ENCODE results near the gene DCLK1. TPM values are rescaled to one million over a fixed set of nuclear protein-coding genes. Genes with fewer than 3 reads are reported as not detected.
A peak's percentile ranks its signal among the peaks of the same experiment; 100 is the strongest.
"Not testable (repeated sequence)": the region's sequence is repeated elsewhere in the genome, so short reads cannot be mapped to it uniquely, and the experiment has no call there.

DCLK1 gene
- total and polyA plus RNA-seq, 8 donors, result 10.5 to 20.5 (median 12.8) TPM

DNA sequence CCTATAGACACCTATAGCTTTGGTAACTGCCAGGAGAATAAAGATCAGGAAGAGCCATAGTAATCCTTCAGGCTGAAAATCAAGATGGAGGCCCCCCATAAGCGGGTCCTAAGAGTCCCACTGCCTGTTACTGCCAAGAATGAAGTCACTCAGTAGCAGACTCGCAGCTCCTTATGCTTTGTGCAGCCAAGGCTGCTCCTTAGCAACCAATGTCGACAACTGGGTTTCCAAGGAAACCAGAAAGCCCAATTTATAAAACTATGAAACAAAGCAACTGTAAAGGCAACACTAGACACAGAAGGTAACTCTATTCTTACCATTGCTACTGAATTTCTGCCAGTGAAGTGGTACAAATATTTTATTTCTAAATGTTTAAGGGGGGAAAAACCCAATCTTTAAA is 56.5 kb downstream of the DCLK1 start:
- no peaks in the 10 kb centered on the region for H3K27me3 ChIP-seq
- H3K4me1 ChIP-seq, result no peaks in the 10 kb centered on the region
- H3K4me3 ChIP-seq, result no peak overlapping the region
- no peak overlapping the region for H3K27ac ChIP-seq
- DNase-seq, result peak in 1 of 4 donors; percentile 69
- no peaks in the 10 kb centered on the region for H3K9me3 ChIP-seq
- no peaks in the 10 kb centered on the region for H3K36me3 ChIP-seq
- intact Hi-C loops (cut with DNase I), result no loop called here
- TF ChIP-seq CTCF (IDR thresholded peaks at IDR 0.05), result no peak
- no peak for ATAC-seq

DNA sequence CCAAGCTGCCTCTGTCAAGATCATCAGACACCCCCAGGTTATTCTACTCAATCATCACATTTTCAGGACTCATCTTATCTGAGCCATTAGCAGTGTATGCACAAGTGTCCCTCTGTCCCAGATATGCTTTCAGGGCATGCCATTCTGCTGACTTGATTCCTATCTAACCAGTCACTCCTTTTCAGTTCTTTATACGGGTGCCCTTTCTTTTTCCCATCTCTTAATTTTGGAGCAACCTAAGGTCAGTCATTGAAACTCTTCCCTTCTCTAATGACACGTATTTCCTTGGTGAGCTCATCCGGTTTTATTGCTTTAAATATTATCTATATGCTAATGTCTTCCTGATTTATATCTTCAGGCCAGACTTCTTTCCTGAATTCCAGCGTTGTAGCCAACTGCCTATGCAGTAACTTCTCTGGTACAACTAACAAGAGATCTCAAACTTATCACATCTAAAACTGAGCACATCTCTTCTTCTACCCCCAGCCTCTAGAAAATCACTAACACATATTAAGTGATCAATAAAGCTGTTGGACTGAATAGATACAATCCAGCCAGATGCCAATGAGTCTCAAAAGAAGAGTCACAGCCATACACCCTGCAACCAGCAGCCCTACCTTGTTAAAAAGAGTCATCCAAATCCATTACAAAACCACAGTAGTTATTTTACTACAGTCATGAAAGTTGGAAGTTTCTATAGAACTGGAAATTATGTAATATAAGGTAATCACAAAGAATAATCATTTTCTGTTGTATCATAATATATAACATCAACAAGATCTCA is 58.8 kb downstream of the DCLK1 start:
- H3K27ac ChIP-seq, result no peak overlapping the region
- no peaks in the 10 kb centered on the region for H3K36me3 ChIP-seq
- no peaks in the 10 kb centered on the region for H3K4me1 ChIP-seq
- no peaks in the 10 kb centered on the region for H3K27me3 ChIP-seq
- no peak for TF ChIP-seq CTCF (IDR thresholded peaks at IDR 0.05)
- ATAC-seq (no peak), DNase-seq (no peak)
- H3K9me3 ChIP-seq, result no peaks in the 10 kb centered on the region
- H3K4me3 ChIP-seq, result no peak overlapping the region
- intact Hi-C loops (cut with DNase I), result no loop called here

DNA sequence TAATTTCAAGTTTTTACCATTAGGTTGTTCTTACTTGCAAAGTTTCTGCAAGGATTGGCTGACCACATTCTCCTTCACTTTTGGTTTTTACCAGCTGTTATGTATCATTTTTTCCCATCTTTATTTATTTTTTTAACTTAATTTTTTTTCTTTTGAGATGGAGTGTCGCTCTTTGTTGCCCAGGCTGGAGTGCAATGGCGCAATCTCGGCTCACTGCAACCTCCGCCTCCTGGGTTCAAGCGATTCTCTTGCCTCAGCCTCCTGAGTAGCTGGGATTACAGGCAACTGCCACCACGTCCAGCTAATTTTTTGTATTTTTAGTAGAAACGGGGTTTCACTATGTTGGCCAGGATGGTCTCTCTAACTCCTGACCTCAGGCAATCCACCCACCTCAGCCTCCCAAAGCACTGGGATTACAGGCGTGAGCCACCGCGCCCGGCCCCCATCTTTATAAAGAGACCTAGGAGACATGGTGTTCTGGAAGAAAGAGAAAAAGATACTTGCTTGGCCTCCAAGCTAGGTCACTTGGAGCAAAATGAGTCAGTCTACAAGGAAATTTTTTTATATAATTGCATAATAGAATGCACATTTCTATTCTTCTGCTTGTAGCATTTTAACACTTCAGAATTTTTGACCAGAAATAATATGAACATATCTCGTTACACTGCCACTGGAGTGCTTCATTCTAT is 60.5 kb downstream of the DCLK1 start:
- H3K4me3 ChIP-seq; H3K36me3 ChIP-seq; H3K4me1 ChIP-seq; H3K9me3 ChIP-seq; H3K27me3 ChIP-seq; intact Hi-C loops (cut with DNase I): not testable (repeated sequence)
- H3K27ac ChIP-seq, result peak overlapping the region in 1 of 2 donors; percentile 65
- DNase-seq (peak in 2 of 4 donors; percentile 26 to 41), ATAC-seq (peak; percentile 21)

DNA sequence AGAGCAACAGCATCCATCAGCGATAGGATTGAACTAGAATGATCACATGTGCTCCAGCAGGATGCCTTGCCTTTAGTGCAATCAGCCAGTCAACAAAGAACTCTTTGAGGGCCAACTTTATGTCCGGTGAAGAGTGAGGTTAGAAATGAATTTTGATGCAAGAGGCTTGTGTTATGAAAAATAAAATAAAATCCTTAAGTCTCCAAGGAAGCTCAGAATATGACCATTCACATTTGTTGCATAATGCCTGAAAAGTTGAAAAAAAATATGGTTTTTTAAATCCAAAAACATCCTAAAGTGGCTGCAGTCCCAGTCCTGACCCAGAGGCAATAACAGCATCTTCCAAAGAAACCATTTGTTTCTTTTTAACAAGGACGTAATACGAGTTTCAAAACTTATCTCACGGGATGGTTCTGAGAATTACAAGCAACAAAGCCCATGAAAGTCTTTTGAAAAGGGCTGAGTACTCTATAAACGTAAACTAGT is 61.3 kb downstream of the DCLK1 start:
- Histone ChIP-seq H3K9me3 (peaks cover 0 to 5% of the 10 kb centered on the region in 2 donors), H3K4me1 (no peaks in the 10 kb centered on the region), H3K27ac (peak overlapping the region in 1 of 2 donors; percentile 65), H3K36me3 (no peaks in the 10 kb centered on the region), H3K27me3 (no peaks in the 10 kb centered on the region), H3K4me3 (no peak overlapping the region)
- peak in 2 of 4 donors; percentile 56 to 74 for DNase-seq
- ATAC-seq, result peak; percentile 60
- intact Hi-C loops (cut with DNase I), result no loop called here
- no peak for TF ChIP-seq CTCF (IDR thresholded peaks at IDR 0.05)

- intact Hi-C loops (cut with DNase I), result no loop called here
- no peak overlapping the region for H3K27ac ChIP-seq
- H3K4me1 ChIP-seq, result no peaks in the 10 kb centered on the region
- no peak for TF ChIP-seq CTCF (IDR thresholded peaks at IDR 0.05)
- no peak for DNase-seq
- no peaks in the 10 kb centered on the region for H3K27me3 ChIP-seq
- no peak overlapping the region for H3K4me3 ChIP-seq
- no peak for ATAC-seq
- H3K36me3 ChIP-seq, result no peaks in the 10 kb centered on the region
- H3K9me3 ChIP-seq, result peaks cover 0 to 5% of the 10 kb centered on the region in 2 donors
Observed at GRCh38 chr13:36068991-36069390, 62.2 kb downstream of the DCLK1 start.

Measured in left lung (tissue), 10 donors.